Measurements from ENCODE around the gene MASP1.

The MASP1 gene

GRCh38 chr3:187191271-187191670 lies 100.3 kb downstream of the MASP1 start:
- TF ChIP-seq ZFX (IDR thresholded peaks at IDR 0.05; ENCODE audit: borderline replicate concordance) (no peak), CTCF (IDR thresholded peaks at IDR 0.05) (no peak)
- H3K27ac ChIP-seq, result no peak overlapping the region

- H3K27ac ChIP-seq, result no peak overlapping the region
- TF ChIP-seq ZFX (IDR thresholded peaks at IDR 0.05; ENCODE audit: borderline replicate concordance) (no peak), CTCF (IDR thresholded peaks at IDR 0.05) (no peak)
Measured at GRCh38 chr3:187188931-187189330, 102.6 kb downstream of the MASP1 start.

GRCh38 chr3:187186801-187187421 lies 104.6 kb downstream of the MASP1 start:
- TF ChIP-seq ZFX (IDR thresholded peaks at IDR 0.05; ENCODE audit: borderline replicate concordance) (no peak), CTCF (IDR thresholded peaks at IDR 0.05) (no peak)
- no peak overlapping the region for H3K27ac ChIP-seq

GRCh38 chr3:187186375-187186774 lies 105.2 kb downstream of the MASP1 start:
- H3K27ac ChIP-seq, result no peak overlapping the region
- no peak for TF ChIP-seq ZFX (IDR thresholded peaks at IDR 0.05; ENCODE audit: borderline replicate concordance)

- TF ChIP-seq CTCF (IDR thresholded peaks at IDR 0.05), result no peak
- no peak for TF ChIP-seq ZFX (IDR thresholded peaks at IDR 0.05; ENCODE audit: borderline replicate concordance)
- H3K27ac ChIP-seq, result no peak overlapping the region
Measured at GRCh38 chr3:187185759-187186158, 105.8 kb downstream of the MASP1 start.
